ENCODE data around the gene TARP.

The TARP gene

DNA sequence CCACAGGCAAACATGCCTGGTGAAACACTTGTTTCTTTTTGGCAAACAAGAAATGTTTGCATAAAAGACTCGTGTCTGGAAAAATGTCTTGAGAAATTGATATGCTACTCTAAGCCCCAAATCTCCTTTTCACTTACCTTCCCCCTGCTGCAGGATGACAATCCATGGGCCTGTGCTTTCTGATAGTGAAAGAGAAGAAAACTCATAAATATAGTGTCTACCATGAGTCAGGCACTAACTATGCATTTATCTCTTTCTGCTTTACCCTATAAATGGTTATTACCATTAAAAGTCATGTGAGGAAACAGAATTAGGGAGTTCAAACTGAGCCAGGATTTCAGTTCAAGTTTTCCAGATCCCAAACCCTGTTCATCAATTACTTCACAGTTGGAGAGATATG, 6.6 kb upstream of the TARP start (continued):
- no peak for TF ChIP-seq ZBTB33 (IDR thresholded peaks at IDR 0.05)

DNA sequence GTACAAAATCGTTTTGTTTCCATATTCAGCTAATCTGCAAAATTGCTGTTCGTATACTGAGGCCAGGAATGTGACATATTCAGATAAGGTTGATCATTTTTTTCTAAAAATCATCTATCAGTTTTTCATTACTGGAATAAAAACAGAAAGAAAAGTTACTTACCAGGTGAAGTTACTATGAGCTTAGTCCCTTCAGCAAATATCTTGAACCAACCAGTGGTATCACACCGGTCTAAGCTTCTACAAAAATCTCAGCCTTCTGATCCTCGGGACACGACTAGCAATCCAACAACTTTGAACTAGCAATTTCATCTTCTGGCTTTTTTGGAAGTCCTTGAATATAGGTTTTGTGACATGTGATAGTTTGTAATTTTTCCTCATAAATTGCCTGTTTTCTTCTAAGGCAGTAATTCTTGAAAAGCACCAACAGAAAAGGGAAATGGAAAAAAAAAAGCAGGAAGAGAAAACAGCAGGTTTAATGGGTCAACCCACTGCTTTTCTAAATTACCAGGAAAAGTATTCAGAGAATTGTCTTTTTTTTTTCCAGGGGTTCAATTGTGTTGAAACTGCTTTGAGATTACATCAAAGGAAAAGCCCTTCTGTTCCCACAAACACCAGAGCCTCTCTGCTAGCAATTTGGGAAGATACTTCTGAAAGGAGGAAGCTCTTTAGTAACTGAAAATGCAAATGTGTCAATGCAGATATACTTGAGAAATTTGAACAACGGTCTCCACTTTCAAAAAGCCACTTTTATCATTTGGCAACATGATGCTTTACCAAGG, 2.9 kb upstream of the TARP start:
- no peak for DNase-seq (ENCODE audit: low spot score)
- Histone ChIP-seq H3K36me3 (ENCODE audit: control insufficient read depth in 4 of 4, insufficient read depth in 3 of 4, low read depth in 1 of 4, low read length in 3 of 4) (no peaks in the 10 kb centered on the region), H3K4me3 (ENCODE audit: low read depth in 1 of 3, low read length in 3 of 3) (no peak overlapping the region), H3K4me1 (ENCODE audit: control insufficient read depth in 4 of 4, insufficient read depth in 4 of 4, low read length in 3 of 4) (no peaks in the 10 kb centered on the region), H3K27me3 (ENCODE audit: control insufficient read depth in 4 of 4, insufficient read depth in 4 of 4, low read length in 3 of 4) (no peaks in the 10 kb centered on the region), H3K9me3 (ENCODE audit: control insufficient read depth in 4 of 4, low read length in 3 of 4) (no peaks in the 10 kb centered on the region), H3K9ac (ENCODE audit: low read depth in 1 of 2, low read length in 2 of 2) (no peak overlapping the region), H3K27ac (ENCODE audit: low read depth in 1 of 2, low read length in 2 of 2) (no peak overlapping the region)
- TF ChIP-seq EGR1 (IDR thresholded peaks at IDR 0.05; ENCODE audit: low read depth in 2 of 2) (no peak), YY1 (IDR thresholded peaks at IDR 0.05) (no peak), HNF4G (IDR thresholded peaks at IDR 0.05) (no peak), SP1 (IDR thresholded peaks at IDR 0.05) (no peak), FOXA1 (IDR thresholded peaks at IDR 0.05) (no peak), TAF1 (conservative IDR thresholded peaks at IDR 0.05) (no peak), RXRA (IDR thresholded peaks at IDR 0.05) (no peak), HNF4A (conservative IDR thresholded peaks at IDR 0.05) (no peak), ZBTB33 (IDR thresholded peaks at IDR 0.05) (no peak), ATF3 (IDR thresholded peaks at IDR 0.05) (no peak), RAD21 (IDR thresholded peaks at IDR 0.05) (no peak), GABPA (IDR thresholded peaks at IDR 0.05 in 1 of 2, conservative IDR thresholded peaks at IDR 0.05 in 1 of 2) (no peak)
- TF ChIP-seq, protein P1, sequence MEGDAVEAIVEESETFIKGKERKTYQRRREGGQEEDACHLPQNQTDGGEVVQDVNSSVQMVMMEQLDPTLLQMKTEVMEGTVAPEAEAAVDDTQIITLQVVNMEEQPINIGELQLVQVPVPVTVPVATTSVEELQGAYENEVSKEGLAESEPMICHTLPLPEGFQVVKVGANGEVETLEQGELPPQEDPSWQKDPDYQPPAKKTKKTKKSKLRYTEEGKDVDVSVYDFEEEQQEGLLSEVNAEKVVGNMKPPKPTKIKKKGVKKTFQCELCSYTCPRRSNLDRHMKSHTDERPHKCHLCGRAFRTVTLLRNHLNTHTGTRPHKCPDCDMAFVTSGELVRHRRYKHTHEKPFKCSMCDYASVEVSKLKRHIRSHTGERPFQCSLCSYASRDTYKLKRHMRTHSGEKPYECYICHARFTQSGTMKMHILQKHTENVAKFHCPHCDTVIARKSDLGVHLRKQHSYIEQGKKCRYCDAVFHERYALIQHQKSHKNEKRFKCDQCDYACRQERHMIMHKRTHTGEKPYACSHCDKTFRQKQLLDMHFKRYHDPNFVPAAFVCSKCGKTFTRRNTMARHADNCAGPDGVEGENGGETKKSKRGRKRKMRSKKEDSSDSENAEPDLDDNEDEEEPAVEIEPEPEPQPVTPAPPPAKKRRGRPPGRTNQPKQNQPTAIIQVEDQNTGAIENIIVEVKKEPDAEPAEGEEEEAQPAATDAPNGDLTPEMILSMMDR (IDR thresholded peaks at IDR 0.05; ENCODE audit: low read depth, low read length, missing input control), result no peak
- TF ChIP-seq, protein P2, sequence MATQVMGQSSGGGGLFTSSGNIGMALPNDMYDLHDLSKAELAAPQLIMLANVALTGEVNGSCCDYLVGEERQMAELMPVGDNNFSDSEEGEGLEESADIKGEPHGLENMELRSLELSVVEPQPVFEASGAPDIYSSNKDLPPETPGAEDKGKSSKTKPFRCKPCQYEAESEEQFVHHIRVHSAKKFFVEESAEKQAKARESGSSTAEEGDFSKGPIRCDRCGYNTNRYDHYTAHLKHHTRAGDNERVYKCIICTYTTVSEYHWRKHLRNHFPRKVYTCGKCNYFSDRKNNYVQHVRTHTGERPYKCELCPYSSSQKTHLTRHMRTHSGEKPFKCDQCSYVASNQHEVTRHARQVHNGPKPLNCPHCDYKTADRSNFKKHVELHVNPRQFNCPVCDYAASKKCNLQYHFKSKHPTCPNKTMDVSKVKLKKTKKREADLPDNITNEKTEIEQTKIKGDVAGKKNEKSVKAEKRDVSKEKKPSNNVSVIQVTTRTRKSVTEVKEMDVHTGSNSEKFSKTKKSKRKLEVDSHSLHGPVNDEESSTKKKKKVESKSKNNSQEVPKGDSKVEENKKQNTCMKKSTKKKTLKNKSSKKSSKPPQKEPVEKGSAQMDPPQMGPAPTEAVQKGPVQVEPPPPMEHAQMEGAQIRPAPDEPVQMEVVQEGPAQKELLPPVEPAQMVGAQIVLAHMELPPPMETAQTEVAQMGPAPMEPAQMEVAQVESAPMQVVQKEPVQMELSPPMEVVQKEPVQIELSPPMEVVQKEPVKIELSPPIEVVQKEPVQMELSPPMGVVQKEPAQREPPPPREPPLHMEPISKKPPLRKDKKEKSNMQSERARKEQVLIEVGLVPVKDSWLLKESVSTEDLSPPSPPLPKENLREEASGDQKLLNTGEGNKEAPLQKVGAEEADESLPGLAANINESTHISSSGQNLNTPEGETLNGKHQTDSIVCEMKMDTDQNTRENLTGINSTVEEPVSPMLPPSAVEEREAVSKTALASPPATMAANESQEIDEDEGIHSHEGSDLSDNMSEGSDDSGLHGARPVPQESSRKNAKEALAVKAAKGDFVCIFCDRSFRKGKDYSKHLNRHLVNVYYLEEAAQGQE (IDR thresholded peaks at IDR 0.05), result no peak
- 63% methylated on average over 6 of the region's 6 CpGs for whole genome bisulfite sequencing
